GM12891 (cell line): Measurements from ENCODE around the gene ANKRD1.

ENCODE experiments used
- PAX5 ChIP-seq: IDR thresholded peaks from 2 replicates; pipeline ENCODE4 v1.6.1; 2011; ENCODE audit warnings: low read length, moderate library complexity, mild to moderate bottlenecking; ENCODE audit not compliant: insufficient read depth, severe bottlenecking
- POLR2A ChIP-seq: IDR thresholded peaks from 2 replicates; pipeline ENCODE4 v1.6.1; 2011; ENCODE audit warnings: low read depth, low read length, control low read depth
- POLR2AphosphoS5 ChIP-seq: IDR thresholded peaks from 2 replicates; pipeline ENCODE4 v1.6.1; 2011; ENCODE audit warnings: low read depth, low read length, control low read depth
- POU2F2 ChIP-seq: IDR thresholded peaks from 2 replicates; pipeline ENCODE4 v1.6.1; 2011; ENCODE audit warnings: low read depth, mild to moderate bottlenecking, control low read depth, low read length, moderate library complexity
- SPI1 ChIP-seq: IDR thresholded peaks from 2 replicates; pipeline ENCODE4 v1.6.1; 2011; ENCODE audit warnings: low read depth, low read length, control low read depth
- TAF1 ChIP-seq: IDR thresholded peaks from 2 replicates; pipeline ENCODE4 v1.6.1; 2011; ENCODE audit warnings: low read depth, low read length, control low read depth

DNA sequence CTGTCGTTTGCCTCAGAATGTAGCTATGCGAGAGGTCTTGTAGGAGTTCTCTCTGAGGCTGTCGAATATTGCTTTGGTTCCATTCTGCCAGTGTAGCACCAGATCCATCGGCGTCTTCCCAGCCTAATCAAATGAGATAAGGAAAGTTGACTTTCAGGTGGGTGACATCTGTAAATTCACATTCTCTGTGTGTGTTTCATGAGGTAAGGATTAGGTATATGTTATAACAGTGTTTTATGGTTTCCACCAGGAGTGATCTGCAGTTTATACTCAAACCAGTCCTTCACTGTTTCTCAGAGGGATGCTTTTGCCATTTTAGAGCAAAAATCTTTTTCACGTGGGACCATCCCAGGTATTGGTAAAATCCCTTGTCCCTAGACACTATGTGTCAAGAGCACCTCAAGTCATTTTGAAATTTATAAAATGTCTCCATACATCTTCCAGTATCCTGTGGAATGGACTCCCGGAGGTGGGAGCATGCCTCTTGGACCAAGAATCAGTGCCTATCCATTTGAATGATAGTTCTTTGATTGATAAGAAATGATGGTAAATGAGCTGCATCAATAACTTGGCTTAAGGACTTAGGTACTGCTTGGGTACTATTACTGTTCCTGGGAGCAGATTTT is 7.9 kb downstream of the ANKRD1 start:
- no peak for TF ChIP-seq TAF1
- no peak for TF ChIP-seq POLR2A
- TF ChIP-seq POLR2AphosphoS5: no peak
- TF ChIP-seq POU2F2: no peak
- TF ChIP-seq SPI1: no peak
- no peak for TF ChIP-seq PAX5
